ENCODE results near the gene GRAMD1B. TPM values are rescaled to one million over a fixed set of nuclear protein-coding genes. Genes with fewer than 3 reads are reported as not detected.

Gene GRAMD1B
- total RNA-seq, 4 donors from 2014 or later, result 0.08 to 0.64 (median 0.42) TPM

- Histone ChIP-seq H3K27ac (no peak overlapping the region), H3K36me3 (no peaks in the 10 kb centered on the region), H3K4me3 (no peak overlapping the region), H3K9me3 (no peaks in the 10 kb centered on the region), H3K27me3 (no peaks in the 10 kb centered on the region), H3K4me1 (peaks cover 24% of the 10 kb centered on the region)
- DNase-seq (ENCODE audit: low spot score in 2 of 2), result no peak
- TF ChIP-seq CTCF (IDR thresholded peaks at IDR 0.05), result no peak
- no peak for TF ChIP-seq POLR2AphosphoS5 (IDR thresholded peaks at IDR 0.05)
- TF ChIP-seq EP300 (IDR thresholded peaks at IDR 0.05), result no peak
- no peak for TF ChIP-seq POLR2A (IDR thresholded peaks at IDR 0.05)
- 98% methylated on average over 3 of the region's 3 CpGs for WGBS
These were observed 134.2 kb downstream of the GRAMD1B start for GRCh38 chr11:123564221-123564620.

- DNase-seq (ENCODE audit: low spot score in 2 of 2), result no peak
- WGBS, result 84% methylated on average over 4 of the region's 4 CpGs
- Histone ChIP-seq H3K27ac (no peak overlapping the region), H3K9me3 (no peaks in the 10 kb centered on the region), H3K36me3 (no peaks in the 10 kb centered on the region), H3K4me1 (no peaks in the 10 kb centered on the region), H3K27me3 (no peaks in the 10 kb centered on the region), H3K4me3 (no peak overlapping the region)
- no peak for TF ChIP-seq EP300 (IDR thresholded peaks at IDR 0.05)
- TF ChIP-seq CTCF (IDR thresholded peaks at IDR 0.05), result no peak
- no peak for TF ChIP-seq POLR2AphosphoS5 (IDR thresholded peaks at IDR 0.05)
- no peak for TF ChIP-seq POLR2A (IDR thresholded peaks at IDR 0.05)
These were observed 136.8 kb downstream of the GRAMD1B start for GRCh38 chr11:123566852-123567251.

- H3K27me3 ChIP-seq, result no peaks in the 10 kb centered on the region
- 81% methylated on average over 1 of the region's 1 CpG for WGBS
- no peak overlapping the region for H3K27ac ChIP-seq
- no peaks in the 10 kb centered on the region for H3K9me3 ChIP-seq
- H3K4me3 ChIP-seq, result no peak overlapping the region
- TF ChIP-seq POLR2AphosphoS5 (IDR thresholded peaks at IDR 0.05) (no peak), CTCF (IDR thresholded peaks at IDR 0.05) (no peak), EP300 (IDR thresholded peaks at IDR 0.05) (no peak), POLR2A (IDR thresholded peaks at IDR 0.05) (no peak)
- no peak for DNase-seq (ENCODE audit: low spot score in 2 of 2)
- H3K4me1 ChIP-seq, result no peaks in the 10 kb centered on the region
- H3K36me3 ChIP-seq, result no peaks in the 10 kb centered on the region
These were observed 137.4 kb downstream of the GRAMD1B start for GRCh38 chr11:123567466-123567865.

GRCh38 chr11:123568367-123568870 lies 138.3 kb downstream of the GRAMD1B start:
- Histone ChIP-seq H3K36me3 (no peaks in the 10 kb centered on the region), H3K27ac (no peak overlapping the region), H3K4me1 (no peaks in the 10 kb centered on the region), H3K9me3 (no peaks in the 10 kb centered on the region), H3K27me3 (no peaks in the 10 kb centered on the region), H3K4me3 (no peak overlapping the region)
- 80% methylated on average over 7 of the region's 7 CpGs for WGBS
- TF ChIP-seq CTCF (IDR thresholded peaks at IDR 0.05) (no peak), EP300 (IDR thresholded peaks at IDR 0.05) (no peak), POLR2A (IDR thresholded peaks at IDR 0.05) (no peak), POLR2AphosphoS5 (IDR thresholded peaks at IDR 0.05) (no peak)
- no peak for DNase-seq (ENCODE audit: low spot score in 2 of 2)

- no peaks in the 10 kb centered on the region for H3K4me1 ChIP-seq
- TF ChIP-seq POLR2A (IDR thresholded peaks at IDR 0.05) (no peak), POLR2AphosphoS5 (IDR thresholded peaks at IDR 0.05) (no peak), EP300 (IDR thresholded peaks at IDR 0.05) (no peak)
- no peak overlapping the region for H3K4me3 ChIP-seq
- 95% methylated on average over 5 of the region's 5 CpGs for WGBS
- H3K27ac ChIP-seq, result no peak overlapping the region
- H3K9me3 ChIP-seq, result no peaks in the 10 kb centered on the region
- H3K36me3 ChIP-seq, result no peaks in the 10 kb centered on the region
- DNase-seq (ENCODE audit: low spot score in 2 of 2), result no peak
- H3K27me3 ChIP-seq, result no peaks in the 10 kb centered on the region
These were observed 139.3 kb downstream of the GRAMD1B start for GRCh38 chr11:123569393-123569792.

All from suprapubic skin (tissue), 4 donors.